SK-N-SH treated with all-trans-retinoic acid at 6 μM for 48 hours (cell line): ENCODE results near the gene PNPLA6.
A peak's percentile ranks its signal among the peaks of the same experiment; 100 is the strongest.

ENCODE experiments used
- ATAC-seq: fragments of 200-7000 bp; cut with Tn5 transposase; 3 replicates; pipeline ENCODE4 v1.9.1; 2020; ENCODE audit warnings: mild to moderate bottlenecking, moderate library complexity
- ARNTL ChIP-seq: fragments of 450-650 bp; formaldehyde crosslinking; IDR thresholded peaks from 2 replicates; pipeline ENCODE4 v1.5.0; 2020; ENCODE audit warnings: low read depth, mild to moderate bottlenecking, moderate library complexity, borderline replicate concordance
- BACH2 ChIP-seq: fragments of 250-450 bp; sonication (Bioruptor Pico); IDR thresholded peaks from 2 replicates; pipeline ENCODE4 v1.9.0; 2021; ENCODE audit warnings: mild to moderate bottlenecking, borderline replicate concordance
- CSDC2 ChIP-seq: fragments of 250-450 bp; sonication (Bioruptor Pico); IDR thresholded peaks from 2 replicates; pipeline ENCODE4 v1.5.0; 2020; ENCODE audit warnings: mild to moderate bottlenecking, moderate library complexity
- ESRRG ChIP-seq: fragments of 250-450 bp; sonication (Bioruptor Pico); IDR thresholded peaks from 2 replicates; pipeline ENCODE4 v1.6.1; 2021; ENCODE audit warnings: mild to moderate bottlenecking
- GLIS3 ChIP-seq: fragments of 250-450 bp; sonication (Bioruptor Pico); IDR thresholded peaks from 2 replicates; pipeline ENCODE4 v1.5.0; 2020; ENCODE audit warnings: mild to moderate bottlenecking, moderate library complexity
- ISL1 ChIP-seq: fragments of 250-450 bp; sonication (Bioruptor Pico); IDR thresholded peaks from 2 replicates; pipeline ENCODE4 v2.1.2; 2022; ENCODE audit warnings: mild to moderate bottlenecking, moderate library complexity
- OSR1 ChIP-seq: fragments of 250-450 bp; sonication (Bioruptor Pico); IDR thresholded peaks from 2 replicates; pipeline ENCODE4 v1.8.0; 2022; ENCODE audit warnings: moderate library complexity, mild to moderate bottlenecking, inconsistent platforms
- RARB ChIP-seq: fragments of 250-450 bp; sonication (Bioruptor Pico); IDR thresholded peaks from 2 replicates; pipeline ENCODE4 v1.8.0; 2021; ENCODE audit warnings: mild to moderate bottlenecking, moderate library complexity
- SNAI2 ChIP-seq: fragments of 250-450 bp; sonication (Bioruptor Pico); IDR thresholded peaks from 2 replicates; pipeline ENCODE4 v1.5.0; 2020; ENCODE audit warnings: mild to moderate bottlenecking, moderate library complexity
- TCF4 ChIP-seq: fragments of 250-450 bp; sonication (Bioruptor Pico); IDR thresholded peaks from 2 replicates; pipeline ENCODE4 v1.8.0; 2021; ENCODE audit warnings: mild to moderate bottlenecking, moderate library complexity, borderline replicate concordance
- TOX ChIP-seq: fragments of 250-450 bp; sonication (Bioruptor Pico); IDR thresholded peaks from 2 replicates; pipeline ENCODE4 v1.8.0; 2021; ENCODE audit warnings: mild to moderate bottlenecking, moderate library complexity, borderline replicate concordance
- ZC3H10 ChIP-seq: fragments of 250-450 bp; sonication (Bioruptor Pico); IDR thresholded peaks from 2 replicates; pipeline ENCODE4 v1.5.1; 2021; ENCODE audit warnings: mild to moderate bottlenecking, moderate library complexity
- ZFP3 ChIP-seq: fragments of 250-450 bp; sonication (Bioruptor Pico); IDR thresholded peaks from 2 replicates; pipeline ENCODE4 v1.5.0; 2020; ENCODE audit warnings: mild to moderate bottlenecking, moderate library complexity
- ZNF8 ChIP-seq: fragments of 450-650 bp; formaldehyde crosslinking; IDR thresholded peaks from 2 replicates; pipeline ENCODE4 v1.5.0; 2020; ENCODE audit warnings: mild to moderate bottlenecking, moderate library complexity
- TF ChIP-seq, protein P1 (sequence below): fragments of 250-450 bp; sonication (Bioruptor Pico); IDR thresholded peaks from 2 replicates; pipeline ENCODE4 v1.8.0; 2020; ENCODE audit warnings: mild to moderate bottlenecking, moderate library complexity, borderline replicate concordance
- TF ChIP-seq, protein P2 (sequence below): fragments of 250-450 bp; sonication (Bioruptor Pico); IDR thresholded peaks from 2 replicates; pipeline ENCODE4 v1.8.0; 2021; ENCODE audit warnings: low read depth, mild to moderate bottlenecking, moderate library complexity, borderline replicate concordance
- TF ChIP-seq, protein P3 (sequence below): fragments of 250-450 bp; sonication (Bioruptor Pico); IDR thresholded peaks from 2 replicates; pipeline ENCODE4 v1.5.1; 2020; ENCODE audit warnings: low read depth, mild to moderate bottlenecking, moderate library complexity
- TF ChIP-seq, protein P4 (sequence below): fragments of 250-450 bp; sonication (Bioruptor Pico); IDR thresholded peaks from 2 replicates; pipeline ENCODE4 v1.5.1; 2021; ENCODE audit warnings: mild to moderate bottlenecking, moderate library complexity
- TF ChIP-seq, protein P5 (sequence below): fragments of 250-450 bp; sonication (Bioruptor Pico); IDR thresholded peaks from 2 replicates; pipeline ENCODE4 v1.5.0; 2020; ENCODE audit warnings: mild to moderate bottlenecking, moderate library complexity

PNPLA6 gene

DNA sequence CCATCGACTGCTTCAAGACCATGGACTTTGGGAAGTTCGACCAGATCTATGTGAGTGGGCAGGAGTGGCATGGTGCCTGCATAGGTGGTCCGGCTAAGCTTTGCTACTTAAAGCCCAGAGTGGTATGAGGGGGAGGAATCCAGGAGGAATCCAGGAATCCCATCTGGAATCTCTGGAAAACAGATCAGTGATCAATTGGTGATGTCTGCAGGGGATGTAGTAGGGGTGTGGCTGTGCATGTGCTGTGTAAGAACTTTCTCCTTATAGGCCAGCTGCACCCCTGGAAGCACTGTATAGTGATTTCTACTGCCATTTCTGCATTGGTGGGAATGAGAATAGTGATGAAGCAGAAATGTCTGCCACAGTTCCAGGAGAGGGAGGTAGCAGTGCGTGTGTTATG lies 23.6 kb downstream of the PNPLA6 start:
- TF ChIP-seq ARNTL (CRISPR knock-in tag), result no peak
- no peak for TF ChIP-seq ZNF8 (CRISPR knock-in tag)
- no peak for TF ChIP-seq ZC3H10 (CRISPR knock-in tag)
- ATAC-seq, result no peak

DNA sequence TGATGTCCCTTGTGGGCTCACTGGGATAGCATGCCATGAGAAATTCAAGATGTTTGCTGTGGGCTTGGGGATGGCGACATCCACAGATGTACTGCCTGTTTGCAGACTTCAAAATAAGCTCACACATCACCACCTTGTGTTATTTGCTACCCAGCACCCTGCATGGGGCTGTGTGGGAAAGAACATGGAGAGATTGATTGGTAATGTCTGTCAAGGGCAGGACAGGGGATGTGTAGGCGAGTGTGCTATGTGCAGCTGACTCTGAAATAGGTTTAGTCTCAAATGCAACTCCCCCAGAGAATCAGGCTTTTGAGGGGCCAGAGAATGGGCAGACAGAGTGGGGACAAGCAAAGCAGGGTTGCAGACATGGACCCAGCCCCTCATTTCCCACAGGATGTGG lies 24.7 kb downstream of the PNPLA6 start:
- no peak for ATAC-seq
- TF ChIP-seq, protein P1, sequence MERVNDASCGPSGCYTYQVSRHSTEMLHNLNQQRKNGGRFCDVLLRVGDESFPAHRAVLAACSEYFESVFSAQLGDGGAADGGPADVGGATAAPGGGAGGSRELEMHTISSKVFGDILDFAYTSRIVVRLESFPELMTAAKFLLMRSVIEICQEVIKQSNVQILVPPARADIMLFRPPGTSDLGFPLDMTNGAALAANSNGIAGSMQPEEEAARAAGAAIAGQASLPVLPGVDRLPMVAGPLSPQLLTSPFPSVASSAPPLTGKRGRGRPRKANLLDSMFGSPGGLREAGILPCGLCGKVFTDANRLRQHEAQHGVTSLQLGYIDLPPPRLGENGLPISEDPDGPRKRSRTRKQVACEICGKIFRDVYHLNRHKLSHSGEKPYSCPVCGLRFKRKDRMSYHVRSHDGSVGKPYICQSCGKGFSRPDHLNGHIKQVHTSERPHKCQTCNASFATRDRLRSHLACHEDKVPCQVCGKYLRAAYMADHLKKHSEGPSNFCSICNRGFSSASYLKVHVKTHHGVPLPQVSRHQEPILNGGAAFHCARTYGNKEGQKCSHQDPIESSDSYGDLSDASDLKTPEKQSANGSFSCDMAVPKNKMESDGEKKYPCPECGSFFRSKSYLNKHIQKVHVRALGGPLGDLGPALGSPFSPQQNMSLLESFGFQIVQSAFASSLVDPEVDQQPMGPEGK (CRISPR knock-in tag), result no peak
- TF ChIP-seq ZFP3 (CRISPR knock-in tag) (no peak), ZNF8 (CRISPR knock-in tag) (no peak), ARNTL (CRISPR knock-in tag) (no peak), TOX (CRISPR knock-in tag) (no peak), ISL1 (no peak), ESRRG (CRISPR knock-in tag) (no peak), CSDC2 (no peak), TCF4 (CRISPR knock-in tag) (no peak), BACH2 (CRISPR knock-in tag) (no peak), RARB (CRISPR knock-in tag) (no peak), GLIS3 (no peak), OSR1 (CRISPR knock-in tag) (no peak)
- TF ChIP-seq, protein P2, sequence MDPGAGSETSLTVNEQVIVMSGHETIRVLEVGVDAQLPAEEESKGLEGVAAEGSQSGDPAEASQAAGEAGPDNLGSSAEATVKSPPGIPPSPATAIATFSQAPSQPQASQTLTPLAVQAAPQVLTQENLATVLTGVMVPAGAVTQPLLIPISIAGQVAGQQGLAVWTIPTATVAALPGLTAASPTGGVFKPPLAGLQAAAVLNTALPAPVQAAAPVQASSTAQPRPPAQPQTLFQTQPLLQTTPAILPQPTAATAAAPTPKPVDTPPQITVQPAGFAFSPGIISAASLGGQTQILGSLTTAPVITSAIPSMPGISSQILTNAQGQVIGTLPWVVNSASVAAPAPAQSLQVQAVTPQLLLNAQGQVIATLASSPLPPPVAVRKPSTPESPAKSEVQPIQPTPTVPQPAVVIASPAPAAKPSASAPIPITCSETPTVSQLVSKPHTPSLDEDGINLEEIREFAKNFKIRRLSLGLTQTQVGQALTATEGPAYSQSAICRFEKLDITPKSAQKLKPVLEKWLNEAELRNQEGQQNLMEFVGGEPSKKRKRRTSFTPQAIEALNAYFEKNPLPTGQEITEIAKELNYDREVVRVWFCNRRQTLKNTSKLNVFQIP (CRISPR knock-in tag), result no peak
- TF ChIP-seq, protein P3, sequence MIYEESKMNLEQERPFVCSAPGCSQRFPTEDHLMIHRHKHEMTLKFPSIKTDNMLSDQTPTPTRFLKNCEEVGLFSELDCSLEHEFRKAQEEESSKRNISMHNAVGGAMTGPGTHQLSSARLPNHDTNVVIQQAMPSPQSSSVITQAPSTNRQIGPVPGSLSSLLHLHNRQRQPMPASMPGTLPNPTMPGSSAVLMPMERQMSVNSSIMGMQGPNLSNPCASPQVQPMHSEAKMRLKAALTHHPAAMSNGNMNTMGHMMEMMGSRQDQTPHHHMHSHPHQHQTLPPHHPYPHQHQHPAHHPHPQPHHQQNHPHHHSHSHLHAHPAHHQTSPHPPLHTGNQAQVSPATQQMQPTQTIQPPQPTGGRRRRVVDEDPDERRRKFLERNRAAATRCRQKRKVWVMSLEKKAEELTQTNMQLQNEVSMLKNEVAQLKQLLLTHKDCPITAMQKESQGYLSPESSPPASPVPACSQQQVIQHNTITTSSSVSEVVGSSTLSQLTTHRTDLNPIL (CRISPR knock-in tag), result no peak
- TF ChIP-seq, protein P4, sequence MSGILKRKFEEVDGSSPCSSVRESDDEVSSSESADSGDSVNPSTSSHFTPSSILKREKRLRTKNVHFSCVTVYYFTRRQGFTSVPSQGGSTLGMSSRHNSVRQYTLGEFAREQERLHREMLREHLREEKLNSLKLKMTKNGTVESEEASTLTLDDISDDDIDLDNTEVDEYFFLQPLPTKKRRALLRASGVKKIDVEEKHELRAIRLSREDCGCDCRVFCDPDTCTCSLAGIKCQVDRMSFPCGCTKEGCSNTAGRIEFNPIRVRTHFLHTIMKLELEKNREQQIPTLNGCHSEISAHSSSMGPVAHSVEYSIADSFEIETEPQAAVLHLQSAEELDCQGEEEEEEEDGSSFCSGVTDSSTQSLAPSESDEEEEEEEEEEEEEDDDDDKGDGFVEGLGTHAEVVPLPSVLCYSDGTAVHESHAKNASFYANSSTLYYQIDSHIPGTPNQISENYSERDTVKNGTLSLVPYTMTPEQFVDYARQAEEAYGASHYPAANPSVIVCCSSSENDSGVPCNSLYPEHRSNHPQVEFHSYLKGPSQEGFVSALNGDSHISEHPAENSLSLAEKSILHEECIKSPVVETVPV (CRISPR knock-in tag), result no peak

DNA sequence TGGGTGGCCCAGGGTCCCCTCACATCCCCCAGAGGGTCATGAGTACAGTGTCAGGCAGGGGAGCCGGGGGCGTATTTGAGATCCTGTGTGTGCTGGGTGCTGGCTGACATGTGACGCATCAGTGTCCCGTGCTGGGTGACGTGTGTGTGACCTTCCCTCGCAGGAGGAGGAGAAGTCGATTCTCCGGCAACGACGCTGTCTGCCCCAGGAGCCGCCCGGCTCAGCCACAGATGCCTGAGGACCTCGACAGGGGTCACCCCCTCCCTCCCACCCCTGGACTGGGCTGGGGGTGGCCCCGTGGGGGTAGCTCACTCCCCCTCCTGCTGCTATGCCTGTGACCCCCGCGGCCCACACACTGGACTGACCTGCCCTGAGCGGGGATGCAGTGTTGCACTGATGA lies 25.8 kb downstream of the PNPLA6 start:
- TF ChIP-seq ZC3H10 (CRISPR knock-in tag) (no peak), TCF4 (CRISPR knock-in tag) (no peak), ESRRG (CRISPR knock-in tag) (no peak), ZFP3 (CRISPR knock-in tag) (no peak), SNAI2 (CRISPR knock-in tag) (no peak)
- TF ChIP-seq, protein P5, sequence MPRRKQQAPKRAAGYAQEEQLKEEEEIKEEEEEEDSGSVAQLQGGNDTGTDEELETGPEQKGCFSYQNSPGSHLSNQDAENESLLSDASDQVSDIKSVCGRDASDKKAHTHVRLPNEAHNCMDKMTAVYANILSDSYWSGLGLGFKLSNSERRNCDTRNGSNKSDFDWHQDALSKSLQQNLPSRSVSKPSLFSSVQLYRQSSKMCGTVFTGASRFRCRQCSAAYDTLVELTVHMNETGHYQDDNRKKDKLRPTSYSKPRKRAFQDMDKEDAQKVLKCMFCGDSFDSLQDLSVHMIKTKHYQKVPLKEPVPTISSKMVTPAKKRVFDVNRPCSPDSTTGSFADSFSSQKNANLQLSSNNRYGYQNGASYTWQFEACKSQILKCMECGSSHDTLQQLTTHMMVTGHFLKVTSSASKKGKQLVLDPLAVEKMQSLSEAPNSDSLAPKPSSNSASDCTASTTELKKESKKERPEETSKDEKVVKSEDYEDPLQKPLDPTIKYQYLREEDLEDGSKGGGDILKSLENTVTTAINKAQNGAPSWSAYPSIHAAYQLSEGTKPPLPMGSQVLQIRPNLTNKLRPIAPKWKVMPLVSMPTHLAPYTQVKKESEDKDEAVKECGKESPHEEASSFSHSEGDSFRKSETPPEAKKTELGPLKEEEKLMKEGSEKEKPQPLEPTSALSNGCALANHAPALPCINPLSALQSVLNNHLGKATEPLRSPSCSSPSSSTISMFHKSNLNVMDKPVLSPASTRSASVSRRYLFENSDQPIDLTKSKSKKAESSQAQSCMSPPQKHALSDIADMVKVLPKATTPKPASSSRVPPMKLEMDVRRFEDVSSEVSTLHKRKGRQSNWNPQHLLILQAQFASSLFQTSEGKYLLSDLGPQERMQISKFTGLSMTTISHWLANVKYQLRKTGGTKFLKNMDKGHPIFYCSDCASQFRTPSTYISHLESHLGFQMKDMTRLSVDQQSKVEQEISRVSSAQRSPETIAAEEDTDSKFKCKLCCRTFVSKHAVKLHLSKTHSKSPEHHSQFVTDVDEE, result no peak
- no peak for ATAC-seq

DNA sequence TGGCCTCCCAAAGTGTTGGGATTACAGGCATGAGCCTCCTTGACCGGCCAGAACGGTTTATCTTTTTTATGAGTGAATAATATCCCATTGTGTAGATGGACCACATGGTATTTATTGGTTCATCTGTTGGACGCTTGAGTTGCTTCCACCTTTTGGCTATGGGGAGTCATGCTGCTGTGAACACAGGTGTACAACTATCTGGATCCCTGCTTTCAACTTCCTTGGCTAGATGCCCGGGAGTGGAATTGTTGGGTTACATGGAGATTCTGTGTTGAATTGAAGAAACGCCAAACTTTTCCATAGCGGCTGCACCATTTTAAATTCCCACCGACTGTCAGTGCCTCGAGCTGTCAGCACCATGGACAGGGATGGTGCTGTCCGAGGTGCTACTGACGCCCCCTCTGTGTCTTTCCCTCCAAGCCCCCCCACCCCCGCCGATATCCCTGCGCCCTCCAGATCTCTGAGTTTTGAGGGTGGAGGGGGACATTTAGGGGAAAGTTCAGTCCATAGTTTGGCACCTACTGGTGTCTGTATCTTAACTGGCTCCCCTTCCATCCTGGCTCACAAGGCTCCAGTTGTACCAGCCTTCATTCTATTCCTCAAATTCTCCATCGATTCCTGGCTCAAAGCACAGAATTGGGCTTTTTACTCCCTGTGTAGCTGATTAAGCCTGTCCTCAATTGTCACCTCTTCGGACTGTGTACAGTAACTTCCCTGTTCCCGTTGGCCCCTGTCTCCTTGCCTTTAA lies 27.3 kb downstream of the PNPLA6 start:
- no peak for ATAC-seq
- TF ChIP-seq CSDC2 (0 out of 2 replicates have a peak, but pooled peaks have one; percentile 70), ZNF8 (CRISPR knock-in tag) (no peak)
